NCI-H345 treated with DMSO at 0.1 percent for 48 hours (cell line): ENCODE results near the gene NPEPPS.

ENCODE experiments used
- DNase-seq: peaks from one replicate; lab custom pipeline; 2025; ENCODE audit not compliant: unreplicated experiment; lab: John Stamatoyannopoulos, UW

Gene NPEPPS

GRCh38 chr17:47663912-47664623, 133.2 kb downstream of the NPEPPS start:
- peak; percentile 28 for DNase-seq

- no peak for DNase-seq
These were observed 133.7 kb downstream of the NPEPPS start for GRCh38 chr17:47664624-47664941.

- no peak for DNase-seq
These were observed 134.7 kb downstream of the NPEPPS start for GRCh38 chr17:47665655-47666054.

GRCh38 chr17:47669081-47669480, 138.2 kb downstream of the NPEPPS start:
- no peak for DNase-seq

GRCh38 chr17:47670064-47670463, 139.2 kb downstream of the NPEPPS start:
- no peak for DNase-seq
